ENCODE measurements around the gene ART4. TPM values are rescaled to one million over a fixed set of nuclear protein-coding genes. Genes with fewer than 3 reads are reported as not detected.

ART4 gene
- total RNA-seq, 1 experiment from 2014 or later, result not detected

DNA sequence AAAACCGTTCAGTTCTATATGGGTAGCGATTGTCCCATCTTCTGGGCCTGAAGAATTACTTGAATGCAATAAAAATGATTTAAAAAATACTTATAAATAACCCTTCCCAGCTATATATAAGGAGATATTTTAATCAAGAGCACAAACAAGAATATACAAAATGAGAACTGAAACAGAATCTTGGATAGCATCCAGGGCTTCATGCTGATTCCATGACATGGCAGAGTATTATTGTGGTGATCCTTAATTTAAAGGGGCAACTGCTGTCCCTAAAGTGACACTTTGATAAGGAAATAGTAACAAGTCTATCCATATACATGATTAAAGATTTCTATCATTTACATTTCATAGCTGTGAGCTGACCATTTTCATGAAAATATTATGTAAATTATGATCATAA is 58.9 kb downstream of the ART4 start:
- no peaks in the 10 kb centered on the region for H3K4me1 ChIP-seq (ENCODE audit: control insufficient read depth, insufficient read depth, low read length)
- no peak overlapping the region for H3K27ac ChIP-seq (ENCODE audit: low read length)
- CTCF ChIA-PET, result no interaction called here
- H3K4me3 ChIP-seq (ENCODE audit: low read depth in 2 of 2, low read length in 2 of 2), result no peak overlapping the region
- ATAC-seq (no peak), DNase-seq (ENCODE audit: low read depth, low spot score) (no peak)
- POLR2A ChIA-PET, result no interaction called here
- BruUV-seq (replicated peaks), result no TSS peak
- H3K27me3 ChIP-seq (ENCODE audit: control insufficient read depth, insufficient read depth, low read length), result no peaks in the 10 kb centered on the region
- H3K36me3 ChIP-seq (ENCODE audit: control insufficient read depth, insufficient read depth, low read length), result peaks cover 12% of the 10 kb centered on the region
- intact Hi-C loops (cut with micrococcal nuclease; ENCODE audit: unreplicated experiment) (no loop called here), in situ Hi-C loops (cut with HindIII; ENCODE audit: low pct_unique_long_range_greater_than_20kb, low sequenced_read_pairs) (no loop called here)
- no peaks in the 10 kb centered on the region for H3K9me3 ChIP-seq (ENCODE audit: control insufficient read depth, insufficient read depth, low read depth, low read length)
- TF ChIP-seq TCF7L2 (IDR thresholded peaks at IDR 0.05; ENCODE audit: low read depth, low read length) (no peak), POLR2AphosphoS5 (IDR thresholded peaks at IDR 0.05; ENCODE audit: low read depth, low read length) (no peak), SIN3A (IDR thresholded peaks at IDR 0.05; ENCODE audit: borderline replicate concordance, insufficient read depth, low read depth, low read length) (no peak)
- TF ChIP-seq, protein P1, sequence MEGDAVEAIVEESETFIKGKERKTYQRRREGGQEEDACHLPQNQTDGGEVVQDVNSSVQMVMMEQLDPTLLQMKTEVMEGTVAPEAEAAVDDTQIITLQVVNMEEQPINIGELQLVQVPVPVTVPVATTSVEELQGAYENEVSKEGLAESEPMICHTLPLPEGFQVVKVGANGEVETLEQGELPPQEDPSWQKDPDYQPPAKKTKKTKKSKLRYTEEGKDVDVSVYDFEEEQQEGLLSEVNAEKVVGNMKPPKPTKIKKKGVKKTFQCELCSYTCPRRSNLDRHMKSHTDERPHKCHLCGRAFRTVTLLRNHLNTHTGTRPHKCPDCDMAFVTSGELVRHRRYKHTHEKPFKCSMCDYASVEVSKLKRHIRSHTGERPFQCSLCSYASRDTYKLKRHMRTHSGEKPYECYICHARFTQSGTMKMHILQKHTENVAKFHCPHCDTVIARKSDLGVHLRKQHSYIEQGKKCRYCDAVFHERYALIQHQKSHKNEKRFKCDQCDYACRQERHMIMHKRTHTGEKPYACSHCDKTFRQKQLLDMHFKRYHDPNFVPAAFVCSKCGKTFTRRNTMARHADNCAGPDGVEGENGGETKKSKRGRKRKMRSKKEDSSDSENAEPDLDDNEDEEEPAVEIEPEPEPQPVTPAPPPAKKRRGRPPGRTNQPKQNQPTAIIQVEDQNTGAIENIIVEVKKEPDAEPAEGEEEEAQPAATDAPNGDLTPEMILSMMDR (IDR thresholded peaks at IDR 0.05), result no peak
- TF ChIP-seq, protein P2, sequence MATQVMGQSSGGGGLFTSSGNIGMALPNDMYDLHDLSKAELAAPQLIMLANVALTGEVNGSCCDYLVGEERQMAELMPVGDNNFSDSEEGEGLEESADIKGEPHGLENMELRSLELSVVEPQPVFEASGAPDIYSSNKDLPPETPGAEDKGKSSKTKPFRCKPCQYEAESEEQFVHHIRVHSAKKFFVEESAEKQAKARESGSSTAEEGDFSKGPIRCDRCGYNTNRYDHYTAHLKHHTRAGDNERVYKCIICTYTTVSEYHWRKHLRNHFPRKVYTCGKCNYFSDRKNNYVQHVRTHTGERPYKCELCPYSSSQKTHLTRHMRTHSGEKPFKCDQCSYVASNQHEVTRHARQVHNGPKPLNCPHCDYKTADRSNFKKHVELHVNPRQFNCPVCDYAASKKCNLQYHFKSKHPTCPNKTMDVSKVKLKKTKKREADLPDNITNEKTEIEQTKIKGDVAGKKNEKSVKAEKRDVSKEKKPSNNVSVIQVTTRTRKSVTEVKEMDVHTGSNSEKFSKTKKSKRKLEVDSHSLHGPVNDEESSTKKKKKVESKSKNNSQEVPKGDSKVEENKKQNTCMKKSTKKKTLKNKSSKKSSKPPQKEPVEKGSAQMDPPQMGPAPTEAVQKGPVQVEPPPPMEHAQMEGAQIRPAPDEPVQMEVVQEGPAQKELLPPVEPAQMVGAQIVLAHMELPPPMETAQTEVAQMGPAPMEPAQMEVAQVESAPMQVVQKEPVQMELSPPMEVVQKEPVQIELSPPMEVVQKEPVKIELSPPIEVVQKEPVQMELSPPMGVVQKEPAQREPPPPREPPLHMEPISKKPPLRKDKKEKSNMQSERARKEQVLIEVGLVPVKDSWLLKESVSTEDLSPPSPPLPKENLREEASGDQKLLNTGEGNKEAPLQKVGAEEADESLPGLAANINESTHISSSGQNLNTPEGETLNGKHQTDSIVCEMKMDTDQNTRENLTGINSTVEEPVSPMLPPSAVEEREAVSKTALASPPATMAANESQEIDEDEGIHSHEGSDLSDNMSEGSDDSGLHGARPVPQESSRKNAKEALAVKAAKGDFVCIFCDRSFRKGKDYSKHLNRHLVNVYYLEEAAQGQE (IDR thresholded peaks at IDR 0.05; ENCODE audit: insufficient read depth in 1 of 2, low read depth in 2 of 2, low read length in 1 of 2), result no peak

DNA sequence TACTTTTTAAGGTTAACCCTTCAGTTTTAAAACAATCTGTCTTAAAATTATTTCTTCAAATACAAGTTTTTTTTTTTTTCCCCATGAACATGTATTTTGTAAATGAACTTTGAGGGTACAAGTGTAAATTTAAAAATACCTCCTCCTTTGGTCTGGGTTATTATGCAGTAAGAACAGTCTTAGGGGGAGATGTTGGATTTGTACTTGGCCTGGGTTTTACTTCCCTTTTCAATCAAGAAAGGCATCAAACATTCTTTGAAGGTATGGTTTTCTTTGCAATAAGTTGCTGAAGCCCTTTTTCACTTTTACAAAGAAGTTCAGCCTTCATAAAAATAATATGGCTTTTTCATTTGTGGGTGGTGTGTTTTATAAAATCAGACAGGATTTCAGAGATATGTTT is 60.6 kb downstream of the ART4 start:
- CTCF ChIA-PET, result no interaction called here
- Histone ChIP-seq H3K4me1 (ENCODE audit: control insufficient read depth, insufficient read depth, low read length) (no peaks in the 10 kb centered on the region), H3K4me3 (ENCODE audit: low read depth in 2 of 2, low read length in 2 of 2) (no peak overlapping the region), H3K27me3 (ENCODE audit: control insufficient read depth, insufficient read depth, low read length) (no peaks in the 10 kb centered on the region), H3K27ac (ENCODE audit: low read length) (no peak overlapping the region), H3K36me3 (ENCODE audit: control insufficient read depth, insufficient read depth, low read length) (peaks cover 7% of the 10 kb centered on the region), H3K9me3 (ENCODE audit: control insufficient read depth, insufficient read depth, low read depth, low read length) (no peaks in the 10 kb centered on the region)
- ATAC-seq (no peak), DNase-seq (ENCODE audit: low read depth, low spot score) (no peak)
- no TSS peak for BruUV-seq (replicated peaks)
- intact Hi-C loops (cut with micrococcal nuclease; ENCODE audit: unreplicated experiment), result no loop called here
- POLR2A ChIA-PET, result no interaction called here
- in situ Hi-C loops (cut with HindIII; ENCODE audit: low pct_unique_long_range_greater_than_20kb, low sequenced_read_pairs), result no loop called here
- TF ChIP-seq SIN3A (IDR thresholded peaks at IDR 0.05; ENCODE audit: borderline replicate concordance, insufficient read depth, low read depth, low read length) (no peak), POLR2AphosphoS5 (IDR thresholded peaks at IDR 0.05; ENCODE audit: low read depth, low read length) (no peak), TCF7L2 (IDR thresholded peaks at IDR 0.05; ENCODE audit: low read depth, low read length) (no peak)
- TF ChIP-seq, protein P2 (IDR thresholded peaks at IDR 0.05; ENCODE audit: insufficient read depth in 1 of 2, low read depth in 2 of 2, low read length in 1 of 2), result no peak
- TF ChIP-seq, protein P1 (IDR thresholded peaks at IDR 0.05), result no peak

Measured in Panc1 (cell line).